HEK293T (cell line): ENCODE results near the gene MCMBP.

Source experiments
- BHLHE40 ChIP-seq: fragments of 450-650 bp; IDR thresholded peaks from 2 replicates; pipeline ENCODE4 v1.6.1; 2016; ENCODE audit warnings: mild to moderate bottlenecking, moderate library complexity, borderline replicate concordance
- FOXK2 ChIP-seq: fragments of 450-650 bp; IDR thresholded peaks from 2 replicates; pipeline ENCODE4 v1.6.1; 2016; ENCODE audit warnings: mild to moderate bottlenecking
- FOXM1 ChIP-seq: fragments of 450-650 bp; IDR thresholded peaks from 2 replicates; pipeline ENCODE4 v1.6.1; 2017; ENCODE audit warnings: mild to moderate bottlenecking, borderline replicate concordance
- HDGF ChIP-seq: fragments of 450-650 bp; IDR thresholded peaks from 2 replicates; pipeline ENCODE4 v1.6.1; 2017; ENCODE audit warnings: antibody characterized with exemption, borderline replicate concordance
- SUZ12 ChIP-seq: fragments of 450-650 bp; IDR thresholded peaks from 2 replicates; pipeline ENCODE4 v1.6.1; 2016; ENCODE audit warnings: mild to moderate bottlenecking

DNA sequence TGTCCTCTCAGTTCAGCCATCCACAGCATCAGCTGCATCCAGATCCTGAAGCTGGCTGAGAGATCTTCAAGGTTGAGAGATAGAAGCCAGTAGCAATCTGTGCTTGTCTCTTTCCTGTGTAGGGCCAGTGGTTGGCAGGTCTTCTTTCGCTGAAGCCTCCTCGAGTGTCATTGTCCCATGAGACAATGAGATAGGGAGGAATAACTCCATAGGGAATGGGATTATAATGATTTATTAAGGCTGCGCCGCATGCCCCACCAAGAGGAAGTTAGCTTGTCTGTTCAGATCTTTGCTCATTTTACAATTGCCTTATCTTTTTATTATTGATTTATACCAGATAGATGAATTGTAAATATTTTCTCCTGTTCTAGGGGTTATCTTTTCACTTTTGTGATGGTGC is 61.5 kb downstream of the MCMBP start:
- TF ChIP-seq FOXM1 = no peak
- no peak for TF ChIP-seq SUZ12
- TF ChIP-seq FOXK2 = no peak
- TF ChIP-seq BHLHE40 = no peak
- TF ChIP-seq HDGF = no peak
